Smooth muscle cell (in vitro differentiated cells): ENCODE results near the gene WDR70. TPM values are rescaled to one million over a fixed set of nuclear protein-coding genes. Genes with fewer than 3 reads are reported as not detected.

Experiments
- DNase-seq: peaks from one replicate; lab custom pipeline; 2025; ENCODE audit not compliant: unreplicated experiment; lab: John Stamatoyannopoulos, UW
- H2AFZ ChIP-seq: fragments of 200-600 bp; sonication (generic); 2 replicates; pipeline ENCODE4 v1.6.0; 2016; ENCODE audit warnings: antibody characterized with exemption, low read depth, mild to moderate bottlenecking
- H3F3A ChIP-seq: fragments of 200-600 bp; sonication (generic); 2 replicates; pipeline ENCODE4 v1.6.0; 2017; ENCODE audit warnings: antibody characterized with exemption, low read depth
- H3K27ac ChIP-seq: fragments of 200-600 bp; sonication (generic); 2 replicates; pipeline ENCODE4 v1.5.1; 2016; ENCODE audit warnings: low read depth, mild to moderate bottlenecking
- H3K27me3 ChIP-seq: fragments of 200-600 bp; sonication (generic); 2 replicates; pipeline ENCODE4 v1.6.1; 2016; ENCODE audit warnings: low read depth, mild to moderate bottlenecking
- H3K36me3 ChIP-seq: fragments of 200-600 bp; sonication (generic); 2 replicates; pipeline ENCODE4 v1.5.1; 2016; ENCODE audit warnings: low read depth
- H3K4me1 ChIP-seq: fragments of 200-600 bp; sonication (generic); 2 replicates; pipeline ENCODE4 v1.5.1; 2016; ENCODE audit warnings: low read depth
- H3K4me2 ChIP-seq: fragments of 200-600 bp; sonication (generic); 2 replicates; pipeline ENCODE4 v1.6.0; 2016; ENCODE audit warnings: mild to moderate bottlenecking
- H3K4me3 ChIP-seq: fragments of 200-600 bp; sonication (generic); 2 replicates; pipeline ENCODE4 v1.5.1; 2016; ENCODE audit warnings: mild to moderate bottlenecking
- H3K79me2 ChIP-seq: fragments of 200-600 bp; sonication (generic); 2 replicates; pipeline ENCODE4 v1.6.0; 2016; ENCODE audit warnings: low read depth, mild to moderate bottlenecking
- H3K9ac ChIP-seq: fragments of 200-600 bp; sonication (generic); 2 replicates; pipeline ENCODE4 v1.6.0; 2016; ENCODE audit warnings: low read depth
- H3K9me3 ChIP-seq: fragments of 200-600 bp; sonication (generic); replicated peaks from 2 replicates; pipeline ENCODE4 v1.5.1; 2016; ENCODE audit warnings: low read depth
- H4K20me1 ChIP-seq: fragments of 200-600 bp; sonication (generic); 2 replicates; pipeline ENCODE4 v1.6.0; 2016; ENCODE audit warnings: low read depth
- WGBS: methylation state at CpG from one replicate; pipeline ENCODE4 v1.1.7; 2016; ENCODE audit warnings: low lambda C conversion rate; 5-methylcytosine and 5-hydroxymethylcytosine counted together
- polyA plus RNA-seq: library from polyadenylated mRNA; unstranded; fragments of >200 nt; fragmentation: Nextera tagmentation; extraction: Ambion mirVana; gene quantifications from 2 replicates; pipeline ENCODE4 v1.2.1, GENCODE V29; 2016
- total RNA-seq: library from RNA; depleted of rRNA; stranded (reverse); fragments of >200 nt; gene quantifications from 2 replicates; pipeline ENCODE4 v1.2.3, GENCODE V29; 2014
- TF ChIP-seq, protein P1 (sequence below): fragments of 200-600 bp; sonication (generic); IDR thresholded peaks from 2 replicates; pipeline ENCODE4 v1.5.1; 2017; ENCODE audit warnings: borderline replicate concordance, mild to moderate bottlenecking, antibody characterized with exemption; ENCODE audit not compliant: insufficient read depth, poor library complexity, severe bottlenecking

The WDR70 gene
- total and polyA plus RNA-seq, 2 experiments from 2014 or later, result 17.8 to 28.7 TPM

DNA sequence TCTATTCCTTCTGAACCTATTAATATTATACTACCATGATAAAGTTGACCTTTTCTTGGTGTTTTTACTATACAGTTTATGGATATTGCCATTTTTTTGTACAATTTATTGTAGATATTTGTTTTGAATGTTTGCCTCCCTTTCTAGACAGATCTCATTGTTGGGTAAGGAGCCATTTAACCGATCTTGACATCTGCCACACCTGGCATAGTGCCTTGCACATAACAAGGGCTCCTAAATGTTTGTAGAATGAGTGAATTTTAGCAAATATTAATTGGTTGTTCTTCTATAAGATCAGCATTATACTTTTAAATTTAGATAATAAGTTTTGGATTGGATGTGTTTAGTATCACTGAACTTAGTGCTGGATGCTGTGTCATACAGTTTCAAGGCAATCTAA lies 285.4 kb downstream of the WDR70 start:
- no peak overlapping the region for H3K27ac ChIP-seq
- no peaks in the 10 kb centered on the region for H3K9me3 ChIP-seq
- H2AFZ ChIP-seq, result no peak overlapping the region
- TF ChIP-seq, protein P1, sequence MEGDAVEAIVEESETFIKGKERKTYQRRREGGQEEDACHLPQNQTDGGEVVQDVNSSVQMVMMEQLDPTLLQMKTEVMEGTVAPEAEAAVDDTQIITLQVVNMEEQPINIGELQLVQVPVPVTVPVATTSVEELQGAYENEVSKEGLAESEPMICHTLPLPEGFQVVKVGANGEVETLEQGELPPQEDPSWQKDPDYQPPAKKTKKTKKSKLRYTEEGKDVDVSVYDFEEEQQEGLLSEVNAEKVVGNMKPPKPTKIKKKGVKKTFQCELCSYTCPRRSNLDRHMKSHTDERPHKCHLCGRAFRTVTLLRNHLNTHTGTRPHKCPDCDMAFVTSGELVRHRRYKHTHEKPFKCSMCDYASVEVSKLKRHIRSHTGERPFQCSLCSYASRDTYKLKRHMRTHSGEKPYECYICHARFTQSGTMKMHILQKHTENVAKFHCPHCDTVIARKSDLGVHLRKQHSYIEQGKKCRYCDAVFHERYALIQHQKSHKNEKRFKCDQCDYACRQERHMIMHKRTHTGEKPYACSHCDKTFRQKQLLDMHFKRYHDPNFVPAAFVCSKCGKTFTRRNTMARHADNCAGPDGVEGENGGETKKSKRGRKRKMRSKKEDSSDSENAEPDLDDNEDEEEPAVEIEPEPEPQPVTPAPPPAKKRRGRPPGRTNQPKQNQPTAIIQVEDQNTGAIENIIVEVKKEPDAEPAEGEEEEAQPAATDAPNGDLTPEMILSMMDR, result no peak
- no peak overlapping the region for H3K9ac ChIP-seq
- H4K20me1 ChIP-seq, result no peaks in the 10 kb centered on the region
- H3K79me2 ChIP-seq, result no peaks in the 10 kb centered on the region
- H3F3A ChIP-seq, result peaks cover 9% of the 10 kb centered on the region
- H3K4me1 ChIP-seq, result peaks cover 7% of the 10 kb centered on the region
- no peak overlapping the region for H3K4me3 ChIP-seq
- H3K27me3 ChIP-seq, result no peaks in the 10 kb centered on the region
- no peak for DNase-seq
- no peak overlapping the region for H3K4me2 ChIP-seq
- H3K36me3 ChIP-seq, result no peaks in the 10 kb centered on the region
- WGBS, result 97% methylated on average over 1 of the region's 1 CpG

GRCh38 chr5:37665272-37665671 lies 286.2 kb downstream of the WDR70 start:
- Histone ChIP-seq H3K27ac (no peak overlapping the region), H3F3A (peaks cover 9% of the 10 kb centered on the region), H2AFZ (no peak overlapping the region), H3K4me2 (no peak overlapping the region), H3K4me3 (no peak overlapping the region), H3K9ac (no peak overlapping the region), H3K36me3 (no peaks in the 10 kb centered on the region), H3K27me3 (no peaks in the 10 kb centered on the region), H3K9me3 (no peaks in the 10 kb centered on the region), H3K79me2 (no peaks in the 10 kb centered on the region), H4K20me1 (no peaks in the 10 kb centered on the region), H3K4me1 (peaks cover 7% of the 10 kb centered on the region)
- TF ChIP-seq, protein P1, result no peak
- 25% methylated on average over 1 of the region's 1 CpG for WGBS
- no peak for DNase-seq

GRCh38 chr5:37665889-37666288 lies 286.8 kb downstream of the WDR70 start:
- no peak overlapping the region for H3K4me2 ChIP-seq
- peaks cover 8% of the 10 kb centered on the region for H3F3A ChIP-seq
- no peaks in the 10 kb centered on the region for H4K20me1 ChIP-seq

GRCh38 chr5:37667430-37667829 lies 288.3 kb downstream of the WDR70 start:
- Histone ChIP-seq H3F3A (no peaks in the 10 kb centered on the region), H3K36me3 (no peaks in the 10 kb centered on the region), H3K79me2 (no peaks in the 10 kb centered on the region), H3K27me3 (no peaks in the 10 kb centered on the region), H3K4me1 (peaks cover 7% of the 10 kb centered on the region), H3K4me3 (no peak overlapping the region), H3K9me3 (no peaks in the 10 kb centered on the region), H3K27ac (peak overlapping the region; percentile 85), H3K4me2 (no peak overlapping the region), H3K9ac (no peak overlapping the region), H4K20me1 (peaks cover 7% of the 10 kb centered on the region), H2AFZ (no peak overlapping the region)
- DNase-seq, result no peak
- TF ChIP-seq, protein P1, result no peak

More at GRCh38 chr5:37665889-37666288, 286.8 kb downstream of the WDR70 start:
- DNase-seq, result no peak
- Histone ChIP-seq H3K9ac (no peak overlapping the region), H2AFZ (no peak overlapping the region), H3K79me2 (no peaks in the 10 kb centered on the region), H3K4me1 (peaks cover 7% of the 10 kb centered on the region), H3K4me3 (no peak overlapping the region), H3K27ac (no peak overlapping the region), H3K27me3 (no peaks in the 10 kb centered on the region), H3K9me3 (no peaks in the 10 kb centered on the region), H3K36me3 (no peaks in the 10 kb centered on the region)
- 80% methylated on average over 12 of the region's 12 CpGs for WGBS
- TF ChIP-seq, protein P1, result no peak
